NCI-H345 (cell line): ENCODE measurements around the gene INPP4B.

Experiments used
- DNase-seq: peaks from one replicate; lab custom pipeline; 2025; lab: John Stamatoyannopoulos, UW

The INPP4B gene

DNA sequence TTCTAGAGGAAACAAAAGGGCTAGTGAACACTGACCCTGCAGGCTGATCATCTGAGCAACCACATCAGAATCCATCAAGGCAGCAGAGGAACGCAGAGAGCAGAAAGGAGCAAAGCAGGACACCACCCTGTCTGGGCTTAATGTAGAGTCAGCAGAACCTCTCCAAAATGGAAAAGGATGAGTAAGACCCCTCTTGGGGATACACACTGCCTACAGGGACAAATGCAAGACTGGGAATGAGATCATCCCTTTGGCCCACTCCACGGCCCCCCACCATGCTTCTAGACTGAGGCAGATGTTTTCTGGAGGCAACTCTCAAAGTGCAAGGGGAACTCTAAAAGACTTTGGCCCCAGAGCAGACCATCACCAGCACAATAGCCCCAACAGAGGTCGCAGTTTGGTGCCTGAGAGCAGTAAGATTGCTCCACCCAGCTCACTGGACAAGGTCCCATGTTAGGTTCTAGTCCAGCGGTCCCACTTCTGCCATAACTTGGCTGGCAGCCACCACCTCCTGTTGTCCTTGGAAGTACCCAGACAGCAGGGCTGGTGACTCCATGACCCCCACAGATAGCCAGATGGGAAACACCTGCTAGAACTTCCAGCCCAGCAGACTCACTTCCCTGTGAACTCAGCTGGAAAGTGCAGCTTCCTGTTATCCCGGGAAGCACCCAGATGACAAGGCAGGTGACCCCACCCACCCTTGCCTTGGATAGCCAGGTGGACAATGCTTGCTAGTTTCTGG is 372.7 kb downstream of the INPP4B start:
- DNase-seq: no peak

DNA sequence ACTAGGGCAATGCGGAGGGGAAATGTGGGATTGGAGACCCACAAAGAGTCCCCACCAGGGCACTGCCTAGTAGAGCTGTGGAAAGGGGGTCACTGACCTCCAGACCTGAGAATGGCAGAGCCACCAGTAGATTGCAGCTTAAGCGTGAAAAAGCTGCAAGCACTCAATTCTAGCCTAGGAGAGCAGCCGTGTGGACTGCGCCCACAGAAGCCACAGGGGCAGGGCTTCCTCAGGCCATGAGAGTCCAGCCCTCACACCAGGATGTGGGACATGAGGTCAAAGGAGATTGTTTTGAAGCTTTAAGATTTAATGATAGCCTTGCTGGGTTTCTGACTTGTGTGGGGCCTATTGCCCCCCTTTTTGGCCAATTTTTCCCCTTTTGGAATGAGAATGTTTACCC is 379.0 kb downstream of the INPP4B start:
- DNase-seq: no peak

DNA sequence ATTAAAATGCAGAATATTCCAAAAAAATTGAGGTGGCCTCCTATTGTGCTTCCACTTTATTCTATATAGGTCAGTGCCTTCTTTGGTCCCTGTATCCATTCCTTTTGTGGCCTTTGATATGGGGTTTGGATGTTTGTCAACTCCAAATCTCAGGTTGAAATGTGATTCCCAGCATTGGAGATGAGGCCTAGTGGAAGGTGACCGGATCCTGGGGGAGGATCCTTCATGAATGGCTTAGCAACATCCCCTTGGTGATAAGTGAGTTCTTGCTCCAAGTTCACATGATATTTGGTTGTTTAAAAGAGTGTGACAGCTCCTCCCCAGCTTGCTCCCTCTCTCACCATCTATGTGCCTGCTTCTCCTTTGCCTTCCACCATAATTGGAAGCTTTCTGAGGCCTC is 380.6 kb downstream of the INPP4B start:
- DNase-seq: no peak

DNA sequence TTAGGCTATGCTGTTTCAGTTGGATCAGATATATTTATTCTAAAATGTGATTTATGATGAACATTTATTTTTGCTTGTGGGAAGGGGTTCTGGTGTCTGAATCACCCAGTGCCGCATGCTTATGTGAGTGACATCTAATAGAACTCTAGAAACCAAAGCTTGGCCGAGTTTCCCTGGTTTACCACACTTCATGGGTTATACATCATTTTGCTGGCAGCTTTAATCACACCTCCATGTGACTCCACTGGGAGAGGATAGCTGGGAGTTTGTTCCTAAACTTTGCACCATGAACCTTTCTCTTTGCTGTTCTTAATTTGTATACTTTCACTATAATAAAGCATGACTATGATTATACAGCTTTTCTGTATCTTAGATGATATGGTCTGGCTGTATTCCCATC is 382.9 kb downstream of the INPP4B start:
- DNase-seq: no peak

DNA sequence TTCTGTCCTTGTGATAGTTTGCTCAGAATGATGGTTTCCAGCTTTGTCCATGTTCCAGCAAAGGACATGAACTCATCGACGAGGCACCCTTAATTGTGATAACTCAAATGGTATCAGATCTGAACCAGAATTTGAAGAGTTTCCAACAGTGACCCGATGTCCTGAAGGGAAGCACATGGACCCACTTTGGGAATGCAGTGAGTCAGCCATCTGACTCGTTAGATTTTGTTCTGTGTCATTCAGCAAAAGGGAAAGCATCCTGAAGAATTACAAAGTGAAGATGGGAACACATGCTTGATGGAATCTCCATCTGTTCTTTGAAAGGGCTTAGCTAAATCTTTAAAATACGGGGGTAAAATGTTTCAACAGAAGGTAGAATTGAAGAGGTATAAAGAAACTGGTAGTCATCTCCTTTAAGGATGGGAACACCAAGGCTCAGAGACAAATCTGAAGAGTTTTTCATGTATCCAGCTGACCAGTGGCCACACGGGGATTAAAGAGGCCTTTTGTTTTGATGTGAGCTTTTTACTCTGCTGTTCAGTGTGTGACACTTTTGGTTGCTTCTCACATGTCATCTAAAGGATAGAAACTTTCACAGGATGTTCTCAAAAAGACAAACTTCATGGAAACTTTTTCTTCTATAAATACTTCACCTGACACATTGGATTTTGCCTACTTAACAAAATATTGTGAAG is 393.8 kb downstream of the INPP4B start:
- no peak for DNase-seq

DNA sequence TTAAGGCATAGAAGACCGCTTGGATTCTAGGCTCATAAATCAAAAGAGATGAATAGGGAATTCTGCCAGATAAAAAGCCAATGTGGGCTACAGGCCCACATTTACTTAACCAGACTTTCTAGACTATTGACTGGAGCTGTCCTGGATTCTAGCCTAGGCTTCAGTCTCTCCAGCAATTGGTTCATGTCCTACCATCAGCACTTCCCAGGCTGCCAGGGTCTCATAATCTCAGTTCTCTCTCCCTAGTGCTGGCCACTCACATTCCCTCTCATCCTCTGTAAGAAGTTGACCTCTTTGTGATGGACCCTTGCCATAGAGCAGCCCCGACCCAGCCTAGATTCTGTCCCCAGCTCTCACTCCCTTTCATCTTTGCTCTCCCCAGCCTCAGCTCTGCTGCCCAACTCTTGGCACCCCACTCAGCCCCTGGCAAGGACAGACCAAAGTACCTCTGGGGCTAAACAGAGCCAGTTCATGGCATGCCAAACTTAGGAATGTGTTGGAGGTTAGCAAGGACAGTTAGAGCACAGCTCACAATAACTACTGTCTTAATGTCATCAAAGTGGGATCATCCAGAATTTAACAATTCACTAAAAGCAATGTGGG is 396.2 kb downstream of the INPP4B start:
- no peak for DNase-seq

DNA sequence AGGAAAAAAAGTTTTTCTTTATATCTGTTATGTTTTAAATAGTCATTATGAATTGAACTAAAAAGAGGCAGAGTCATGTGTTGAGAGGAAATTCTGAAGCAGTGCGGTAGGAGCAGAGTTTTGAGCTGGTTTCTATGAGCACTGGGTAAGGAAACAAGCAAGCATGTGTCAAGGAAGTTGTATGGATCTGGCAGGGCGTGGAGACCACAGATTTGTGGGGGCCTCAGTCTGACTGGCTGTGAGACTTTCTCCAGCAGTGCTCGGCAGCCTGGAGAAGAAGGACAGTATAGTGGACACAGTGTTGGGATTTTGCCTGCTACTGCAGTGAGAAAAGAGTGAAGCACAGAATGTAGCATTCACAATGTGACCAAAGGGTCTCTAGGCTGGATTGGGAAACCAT is 399.1 kb downstream of the INPP4B start:
- no peak for DNase-seq

DNA sequence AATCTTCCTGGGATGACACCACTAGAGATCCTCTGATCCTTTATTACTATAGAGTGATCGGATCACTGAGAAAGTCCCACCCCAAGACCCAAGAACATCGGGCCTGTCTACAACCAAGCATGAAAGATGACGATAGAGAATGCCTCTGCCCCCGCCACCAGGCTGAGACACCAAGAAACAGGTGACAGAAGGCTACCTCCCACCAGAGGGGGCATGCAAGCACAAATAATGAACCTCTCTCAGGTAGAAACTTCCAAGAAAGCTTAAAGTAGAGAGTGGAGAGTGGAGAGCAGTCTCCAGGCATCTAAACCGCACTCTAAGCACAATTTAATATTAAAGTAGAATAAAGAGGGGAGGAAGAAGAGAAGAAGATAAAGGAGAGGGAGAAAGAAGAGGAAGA is 402.6 kb downstream of the INPP4B start:
- no peak for DNase-seq

DNA sequence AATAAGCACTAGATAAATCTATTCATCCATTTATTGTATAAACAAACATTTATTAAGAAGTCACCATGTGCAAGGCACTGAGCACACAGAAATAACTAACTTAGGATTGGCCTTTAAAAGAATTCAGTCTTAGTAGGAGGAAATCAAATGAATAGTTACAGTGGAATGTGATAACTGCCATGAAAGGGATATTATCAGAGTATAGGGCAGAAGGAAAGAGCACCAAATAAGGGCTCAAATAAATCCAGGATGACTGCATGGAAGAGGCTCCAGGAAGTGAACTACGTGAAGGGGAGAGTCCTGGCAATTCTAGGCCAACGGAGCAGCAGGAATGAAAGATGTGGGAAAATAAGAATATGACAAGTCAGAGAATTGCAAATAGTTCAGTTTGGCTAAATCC is 406.0 kb downstream of the INPP4B start:
- no peak for DNase-seq

DNA sequence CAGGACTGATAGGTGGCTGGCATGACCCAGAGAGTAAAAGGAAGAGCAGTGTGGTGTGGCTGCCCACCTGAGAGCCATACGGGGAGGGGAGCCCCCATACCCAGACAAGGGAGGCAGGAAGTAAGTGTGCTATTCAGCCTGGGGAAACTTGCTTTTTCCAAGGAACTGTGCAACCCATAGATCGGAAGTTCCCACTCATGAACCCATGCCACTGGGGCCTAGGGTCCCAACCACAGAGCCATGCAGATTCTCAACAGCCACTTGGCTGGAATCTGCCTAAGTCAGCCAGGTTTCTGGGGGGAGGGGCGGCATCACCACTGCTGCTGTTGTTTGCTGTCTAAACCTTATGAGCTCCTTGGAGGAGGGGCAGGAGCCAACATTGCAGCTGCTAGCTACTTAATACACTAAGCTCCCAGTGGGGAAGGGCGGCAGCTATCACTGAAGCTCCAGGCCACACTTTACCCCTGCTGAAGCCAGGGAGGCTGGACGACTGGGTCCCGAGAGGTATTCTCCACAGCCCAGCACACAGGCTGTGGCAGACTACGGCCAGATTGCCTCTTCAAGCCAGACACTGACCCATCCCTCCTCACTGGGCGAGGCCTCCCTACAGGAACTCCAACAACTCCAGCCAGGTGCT is 410.4 kb downstream of the INPP4B start:
- DNase-seq: no peak

DNA sequence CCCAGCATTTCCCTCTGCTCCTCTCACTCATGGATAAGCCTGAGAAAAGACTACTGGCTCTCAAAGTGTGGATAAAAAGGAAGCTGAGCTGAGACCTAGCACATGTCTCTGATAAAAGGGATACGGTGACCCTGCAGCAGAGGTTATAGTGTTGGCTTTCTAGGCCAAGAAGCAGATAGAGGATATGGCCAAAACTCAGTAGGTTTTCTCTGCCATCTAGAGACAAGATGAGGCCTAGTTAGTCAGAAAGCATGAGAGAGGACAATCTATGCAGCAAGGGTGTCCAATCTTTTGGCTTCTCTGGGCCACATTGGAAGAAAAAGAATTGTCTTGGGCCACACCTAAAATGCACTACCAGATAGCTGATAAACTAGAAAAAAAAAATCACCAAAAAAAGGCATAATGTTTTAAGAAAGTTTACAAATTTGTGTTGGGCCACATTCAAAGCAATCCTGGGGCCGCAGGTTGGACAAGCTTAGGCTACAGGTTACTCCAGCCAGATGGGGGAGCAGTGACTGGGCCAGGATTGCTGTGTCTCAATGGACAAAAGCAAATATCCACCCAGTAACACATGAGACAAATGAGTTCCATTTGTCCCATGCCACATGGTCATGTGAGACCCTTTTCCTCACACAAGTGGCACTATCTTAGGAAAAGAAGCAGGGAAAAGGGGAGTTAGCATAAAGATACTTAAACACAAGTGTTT is 411.4 kb downstream of the INPP4B start:
- DNase-seq: no peak

DNA sequence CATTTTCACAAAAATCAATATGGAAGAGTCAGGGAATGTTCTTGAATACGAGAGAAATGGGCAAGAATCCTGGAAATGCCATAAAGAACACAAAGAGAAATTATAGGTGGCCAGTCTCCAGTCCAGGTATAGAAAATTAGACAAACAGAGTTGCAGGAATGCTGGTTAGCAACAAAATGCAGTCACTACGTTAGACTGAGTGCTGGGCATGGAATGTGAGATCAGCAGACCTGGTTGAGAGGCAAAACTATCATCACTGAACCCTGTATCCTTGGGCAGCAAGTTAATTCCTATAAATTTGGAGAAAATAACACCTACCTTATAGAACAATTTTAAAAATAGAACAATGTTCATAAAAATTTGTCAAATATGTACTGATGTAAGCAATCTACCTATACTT is 417.4 kb downstream of the INPP4B start:
- DNase-seq: no peak

DNA sequence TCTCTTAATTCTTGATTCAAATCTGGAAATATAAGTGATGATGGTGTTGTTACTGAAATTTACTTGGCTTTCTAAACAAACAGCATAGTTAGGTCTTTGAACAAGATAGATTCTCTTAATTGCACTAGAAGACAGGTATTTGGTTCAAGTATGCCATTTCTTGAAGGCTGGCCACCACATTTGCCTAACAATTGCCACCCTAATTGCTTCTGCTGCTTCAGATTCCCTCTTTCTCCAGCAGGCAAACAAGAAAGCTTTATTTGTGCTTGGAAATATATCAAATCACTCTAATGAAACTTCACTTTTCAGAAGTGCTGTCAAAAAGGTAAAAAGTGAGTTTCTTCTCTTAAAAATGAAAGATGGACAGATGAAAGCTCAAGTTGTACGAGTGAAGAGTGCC is 418.6 kb downstream of the INPP4B start:
- DNase-seq: no peak

DNA sequence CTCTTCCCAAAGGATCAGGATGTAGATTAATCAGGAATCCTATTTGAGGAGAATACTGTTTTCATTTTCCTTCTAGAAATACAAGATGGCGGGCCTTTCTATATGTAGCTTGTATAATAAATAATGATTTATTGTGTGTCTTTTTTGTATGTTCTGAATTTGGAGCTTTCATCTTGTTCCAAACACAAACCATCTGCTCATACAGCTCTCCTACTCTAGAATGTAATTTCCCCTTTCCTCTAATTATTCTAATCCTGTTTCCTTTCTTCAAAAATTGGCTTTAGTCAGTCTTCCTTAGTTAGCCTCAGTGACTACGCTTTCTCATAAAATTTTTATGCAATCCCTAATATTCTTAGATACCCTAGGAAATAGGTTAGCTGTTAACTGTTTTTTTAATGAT is 422.2 kb downstream of the INPP4B start:
- no peak for DNase-seq

DNA sequence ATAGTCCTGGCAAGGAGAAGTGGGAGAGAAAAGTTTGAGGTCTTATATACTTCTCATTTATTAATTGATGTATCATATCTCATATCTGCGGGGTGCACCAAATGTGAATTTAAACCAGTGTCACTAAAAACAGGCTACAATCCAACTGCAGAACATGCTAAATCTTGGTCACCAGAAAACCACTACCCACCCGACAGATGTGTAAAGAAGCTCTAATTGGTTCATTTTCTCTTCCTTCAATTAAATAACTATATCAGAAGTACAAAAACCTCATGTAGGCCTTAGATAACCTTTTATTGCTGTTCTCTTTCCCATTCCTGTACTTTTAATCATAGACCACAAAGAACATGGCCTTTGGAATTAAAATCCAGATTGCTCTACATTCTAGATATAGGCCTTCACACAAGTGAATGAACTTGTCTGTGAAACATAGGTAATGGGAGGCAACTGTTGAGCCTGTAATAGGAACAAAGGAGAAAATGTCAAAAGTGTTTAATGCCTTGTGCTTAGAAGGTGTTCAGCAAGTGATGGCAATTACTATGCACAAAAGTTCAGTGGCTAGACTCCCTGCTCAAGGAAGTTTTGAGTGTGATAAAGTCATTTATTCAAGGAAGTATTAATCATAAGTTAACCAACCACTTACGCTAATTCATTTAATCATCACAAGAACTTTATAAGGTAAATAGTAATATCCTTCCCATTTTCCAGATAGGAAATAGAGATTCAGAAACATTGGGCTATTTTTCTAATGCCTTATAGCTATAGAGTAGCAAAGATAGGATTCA is 425.6 kb downstream of the INPP4B start:
- DNase-seq: no peak

DNA sequence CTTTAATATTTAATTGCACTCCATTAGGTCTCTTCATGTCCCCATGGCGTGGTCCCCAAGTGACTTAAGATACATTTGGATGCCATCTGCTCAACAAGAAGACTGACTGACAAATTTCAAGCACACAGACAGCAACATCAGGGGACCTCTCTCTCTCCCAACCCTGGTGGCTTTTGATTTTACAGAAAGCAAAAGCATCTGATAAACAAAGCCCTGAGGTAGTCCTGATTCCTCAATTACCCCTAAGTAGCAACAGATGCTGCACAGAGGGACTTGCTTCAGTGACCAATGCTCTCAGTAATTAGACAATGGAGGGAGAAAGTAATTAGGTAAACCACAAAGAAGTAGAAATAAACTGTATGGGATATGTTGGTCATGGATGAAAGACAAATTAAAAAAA is 426.4 kb downstream of the INPP4B start:
- DNase-seq: no peak

DNA sequence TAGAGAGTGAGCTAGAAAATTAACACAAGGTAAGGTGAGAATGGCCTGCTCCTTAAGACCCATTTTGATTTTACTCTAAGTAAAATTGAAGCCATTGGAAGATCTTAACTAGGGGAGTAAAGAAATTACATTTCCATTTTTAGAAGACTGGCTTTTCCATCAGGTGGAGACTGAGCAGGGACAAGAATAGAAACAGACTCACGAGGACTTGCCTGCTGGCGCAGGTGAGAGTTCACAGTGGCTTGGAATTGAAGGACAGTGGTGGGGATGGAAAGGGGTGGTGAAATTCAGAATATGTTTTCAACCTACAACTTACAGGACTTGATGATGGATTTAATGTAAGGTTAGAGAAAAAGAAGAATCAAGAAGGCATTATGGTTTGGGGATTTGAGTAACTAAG is 427.4 kb downstream of the INPP4B start:
- DNase-seq: no peak

DNA sequence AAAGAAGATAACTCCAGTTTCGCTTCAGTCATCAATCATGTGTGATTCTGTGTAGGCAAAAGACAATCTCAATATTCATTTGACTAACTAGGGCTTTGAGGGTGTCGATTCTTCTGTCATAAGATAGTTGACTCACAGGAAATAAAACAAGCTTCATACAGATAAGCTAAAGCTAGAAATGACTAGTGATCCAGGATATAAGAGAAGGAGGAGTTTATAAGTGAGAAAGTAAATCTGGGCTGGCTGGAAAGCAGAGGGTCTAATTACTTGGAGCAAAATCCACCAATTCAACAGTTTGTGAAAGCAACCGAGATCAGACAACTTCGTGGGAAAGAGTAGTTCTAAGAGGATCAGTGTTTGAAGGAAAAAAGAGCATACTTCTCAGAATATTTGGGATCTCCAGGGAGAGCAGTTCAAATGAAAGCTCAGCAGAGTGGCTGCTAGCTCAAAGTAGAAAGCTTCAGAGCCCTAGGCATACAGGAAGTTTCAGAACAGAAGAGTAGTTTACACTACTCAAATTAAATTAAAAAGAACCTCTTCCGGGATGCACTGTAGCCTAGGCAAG is 429.3 kb downstream of the INPP4B start:
- no peak for DNase-seq

DNA sequence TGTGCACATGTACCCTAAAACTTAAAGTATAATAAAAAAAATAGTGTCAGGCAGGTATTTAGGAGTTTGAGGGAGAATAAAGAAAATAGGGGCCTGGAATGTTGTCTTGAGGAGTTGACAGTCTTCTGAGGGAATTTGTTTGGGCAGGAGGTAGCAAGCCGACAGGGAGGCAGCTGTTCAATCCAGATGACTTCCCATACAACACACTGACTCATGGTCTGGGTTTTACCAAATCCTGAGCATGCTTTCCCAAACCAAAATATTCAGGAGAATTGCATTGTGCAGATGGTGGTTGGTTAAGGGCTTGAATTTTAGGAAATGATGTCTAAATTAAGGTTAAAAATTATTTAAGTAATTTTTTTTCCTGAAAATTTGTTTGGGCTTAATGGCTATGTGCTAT is 430.0 kb downstream of the INPP4B start:
- DNase-seq: no peak

DNA sequence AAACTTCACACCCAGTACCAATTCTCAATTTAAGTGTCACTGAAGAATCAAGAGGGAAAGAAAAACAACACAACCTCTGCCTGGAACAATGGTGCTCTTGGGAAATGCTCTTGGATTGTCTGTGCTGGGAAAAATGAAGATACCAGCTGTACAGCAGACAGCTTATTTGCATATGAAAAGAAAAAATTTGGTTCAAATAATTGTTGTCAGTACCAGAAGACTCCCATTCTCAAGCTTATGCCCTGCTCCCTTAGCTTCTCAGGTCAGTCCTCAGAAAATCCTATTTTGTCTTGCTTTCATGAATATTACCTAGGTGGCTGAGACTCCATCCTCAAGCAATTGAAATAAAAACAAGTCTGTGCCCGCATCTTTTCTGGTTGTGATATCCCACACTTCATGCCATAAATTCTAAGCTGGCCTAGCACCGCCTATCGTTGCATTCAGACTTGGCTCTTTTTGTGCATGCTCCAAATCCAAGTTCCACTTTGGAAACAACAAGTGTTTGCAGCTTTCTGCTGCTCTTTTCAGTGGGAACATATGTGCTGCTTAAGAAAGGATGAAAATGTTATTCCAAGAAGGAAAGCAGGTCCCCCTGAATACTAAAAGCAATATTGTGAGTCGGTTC is 431.6 kb downstream of the INPP4B start:
- no peak for DNase-seq

DNA sequence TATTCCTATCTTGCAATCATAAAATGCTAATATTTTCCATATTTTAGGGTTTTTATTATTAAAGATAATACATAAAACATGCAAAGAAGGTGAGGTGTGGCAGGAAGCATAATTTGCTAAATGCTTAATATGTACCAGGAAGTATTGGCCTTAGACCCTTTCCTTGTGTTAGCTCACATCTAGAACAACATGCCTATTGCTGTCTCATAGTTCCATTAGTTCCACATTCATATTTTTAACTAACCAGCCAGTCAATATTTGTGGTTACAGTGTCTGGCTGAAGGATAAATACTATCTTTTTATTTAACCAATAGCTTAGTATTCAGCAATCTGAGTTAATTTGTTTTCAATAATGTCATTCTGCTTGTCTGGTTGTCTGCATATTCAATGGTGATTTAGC is 432.6 kb downstream of the INPP4B start:
- DNase-seq: no peak
